H4 (cell line): ENCODE results near the gene HEY2. TPM values are rescaled to one million over a fixed set of nuclear protein-coding genes. Genes with fewer than 3 reads are reported as not detected.
A peak's percentile ranks its signal among the peaks of the same experiment; 100 is the strongest.
"Not testable (repeated sequence)": the region's sequence is repeated elsewhere in the genome, so short reads cannot be mapped to it uniquely, and the experiment has no call there.

Experiments
- DNase-seq: peaks from one replicate; pipeline ENCODE4 v3.0.0-alpha.2; 2015; ENCODE audit warnings: low spot score
- total RNA-seq: library from RNA; depleted of rRNA; stranded (reverse); fragments of >200 nt; shearing (Covaris generic); gene quantifications from 2 replicates; pipeline ENCODE4 v1.2.3, GENCODE V29; 2014

HEY2 gene
- total RNA-seq, 1 experiment from 2014 or later = 0.93 TPM

- DNase-seq = no peak
Measured at GRCh38 chr6:125769147-125769783, 19.8 kb downstream of the HEY2 start.

- no peak for DNase-seq
Measured at GRCh38 chr6:125773387-125774341, 24.2 kb downstream of the HEY2 start.

- DNase-seq = not testable (repeated sequence)
Measured at GRCh38 chr6:125776107-125776826, 26.8 kb downstream of the HEY2 start.

GRCh38 chr6:125779924-125780539 is 30.6 kb downstream of the HEY2 start:
- DNase-seq = peak; percentile 86

- peak; percentile 71 for DNase-seq
Measured at GRCh38 chr6:125780540-125781313, 31.3 kb downstream of the HEY2 start.

GRCh38 chr6:125781314-125781868 is 32.0 kb downstream of the HEY2 start:
- DNase-seq = peak; percentile 5

- no peak for DNase-seq
Measured at GRCh38 chr6:125784365-125784764, 34.9 kb downstream of the HEY2 start.

GRCh38 chr6:125787791-125788190 is 38.4 kb downstream of the HEY2 start:
- no peak for DNase-seq

- DNase-seq = no peak
Measured at GRCh38 chr6:125789167-125789566, 39.7 kb downstream of the HEY2 start.

GRCh38 chr6:125789576-125790357 is 40.3 kb downstream of the HEY2 start:
- peak; percentile 15 for DNase-seq

- peak; percentile 30 for DNase-seq
Measured at GRCh38 chr6:125790358-125791150, 41.1 kb downstream of the HEY2 start, which contains the start of gene NCOA7. TSS of gene NCOA7 (plus strand) at chr6:125790960. CDS start at chr6:125815355, 24,395 bp downstream.

- peak; percentile 41 for DNase-seq
Measured at GRCh38 chr6:125791151-125791819, 41.9 kb downstream of the HEY2 start.

- DNase-seq = no peak
Measured at GRCh38 chr6:125791820-125792165, 42.4 kb downstream of the HEY2 start.

GRCh38 chr6:125792172-125792571 is 42.7 kb downstream of the HEY2 start:
- DNase-seq = no peak

GRCh38 chr6:125792680-125793079 is 43.2 kb downstream of the HEY2 start:
- no peak for DNase-seq

GRCh38 chr6:125793280-125793679 is 43.8 kb downstream of the HEY2 start:
- no peak for DNase-seq

- no peak for DNase-seq
Measured at GRCh38 chr6:125793863-125794262, 44.4 kb downstream of the HEY2 start.

- DNase-seq = no peak
Measured at GRCh38 chr6:125794342-125795137, 45.1 kb downstream of the HEY2 start.
